Measurements from ENCODE around the gene UCHL1. TPM values are rescaled to one million over a fixed set of nuclear protein-coding genes. Genes with fewer than 3 reads are reported as not detected.

The UCHL1 gene
- total and polyA plus RNA-seq, 2 of the 13 experiments (the other 11 are each of a cell fraction or from before 2014, with no cell fraction given): not detected

DNA sequence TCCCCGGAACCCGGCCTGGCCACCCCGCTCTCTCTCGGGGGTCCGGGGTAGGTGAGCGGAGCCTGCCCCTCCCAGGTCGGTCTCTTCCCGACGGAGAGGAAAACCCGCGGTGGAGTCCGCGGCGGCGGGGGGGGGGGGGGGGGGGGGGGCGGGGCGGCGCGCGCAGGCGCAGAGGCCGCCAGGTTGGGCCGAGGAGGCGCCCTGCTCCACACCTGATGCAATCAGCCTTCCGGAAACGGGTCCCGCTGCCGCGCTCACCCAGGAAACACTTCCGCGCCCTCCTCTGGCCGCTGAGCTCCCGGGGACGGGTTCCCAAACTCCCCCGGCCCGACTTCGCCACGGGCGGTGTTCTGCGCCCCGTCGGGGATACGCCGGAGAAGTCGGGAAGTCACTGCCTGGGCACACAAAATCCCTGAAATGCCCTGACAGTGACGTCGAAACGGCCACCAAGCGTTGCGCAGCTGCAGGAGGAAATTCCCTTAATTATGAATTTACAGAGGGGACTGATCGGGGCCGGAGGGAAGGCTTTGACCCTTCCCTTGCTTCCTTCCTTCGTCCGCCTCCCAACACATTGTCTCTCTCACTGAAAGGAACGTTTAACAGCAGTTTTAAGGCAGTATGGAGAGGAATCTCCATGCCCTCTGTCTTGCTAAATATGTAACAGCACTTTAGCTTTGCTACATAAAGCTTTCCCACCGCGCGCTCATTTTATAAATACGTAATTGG lies 40.3 kb upstream of the UCHL1 start (continued):
- TF ChIP-seq, protein P1, sequence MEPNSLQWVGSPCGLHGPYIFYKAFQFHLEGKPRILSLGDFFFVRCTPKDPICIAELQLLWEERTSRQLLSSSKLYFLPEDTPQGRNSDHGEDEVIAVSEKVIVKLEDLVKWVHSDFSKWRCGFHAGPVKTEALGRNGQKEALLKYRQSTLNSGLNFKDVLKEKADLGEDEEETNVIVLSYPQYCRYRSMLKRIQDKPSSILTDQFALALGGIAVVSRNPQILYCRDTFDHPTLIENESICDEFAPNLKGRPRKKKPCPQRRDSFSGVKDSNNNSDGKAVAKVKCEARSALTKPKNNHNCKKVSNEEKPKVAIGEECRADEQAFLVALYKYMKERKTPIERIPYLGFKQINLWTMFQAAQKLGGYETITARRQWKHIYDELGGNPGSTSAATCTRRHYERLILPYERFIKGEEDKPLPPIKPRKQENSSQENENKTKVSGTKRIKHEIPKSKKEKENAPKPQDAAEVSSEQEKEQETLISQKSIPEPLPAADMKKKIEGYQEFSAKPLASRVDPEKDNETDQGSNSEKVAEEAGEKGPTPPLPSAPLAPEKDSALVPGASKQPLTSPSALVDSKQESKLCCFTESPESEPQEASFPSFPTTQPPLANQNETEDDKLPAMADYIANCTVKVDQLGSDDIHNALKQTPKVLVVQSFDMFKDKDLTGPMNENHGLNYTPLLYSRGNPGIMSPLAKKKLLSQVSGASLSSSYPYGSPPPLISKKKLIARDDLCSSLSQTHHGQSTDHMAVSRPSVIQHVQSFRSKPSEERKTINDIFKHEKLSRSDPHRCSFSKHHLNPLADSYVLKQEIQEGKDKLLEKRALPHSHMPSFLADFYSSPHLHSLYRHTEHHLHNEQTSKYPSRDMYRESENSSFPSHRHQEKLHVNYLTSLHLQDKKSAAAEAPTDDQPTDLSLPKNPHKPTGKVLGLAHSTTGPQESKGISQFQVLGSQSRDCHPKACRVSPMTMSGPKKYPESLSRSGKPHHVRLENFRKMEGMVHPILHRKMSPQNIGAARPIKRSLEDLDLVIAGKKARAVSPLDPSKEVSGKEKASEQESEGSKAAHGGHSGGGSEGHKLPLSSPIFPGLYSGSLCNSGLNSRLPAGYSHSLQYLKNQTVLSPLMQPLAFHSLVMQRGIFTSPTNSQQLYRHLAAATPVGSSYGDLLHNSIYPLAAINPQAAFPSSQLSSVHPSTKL (CRISPR knock-in tag; IDR thresholded peaks at IDR 0.05): peak; percentile 72
- TF ChIP-seq, protein P2, sequence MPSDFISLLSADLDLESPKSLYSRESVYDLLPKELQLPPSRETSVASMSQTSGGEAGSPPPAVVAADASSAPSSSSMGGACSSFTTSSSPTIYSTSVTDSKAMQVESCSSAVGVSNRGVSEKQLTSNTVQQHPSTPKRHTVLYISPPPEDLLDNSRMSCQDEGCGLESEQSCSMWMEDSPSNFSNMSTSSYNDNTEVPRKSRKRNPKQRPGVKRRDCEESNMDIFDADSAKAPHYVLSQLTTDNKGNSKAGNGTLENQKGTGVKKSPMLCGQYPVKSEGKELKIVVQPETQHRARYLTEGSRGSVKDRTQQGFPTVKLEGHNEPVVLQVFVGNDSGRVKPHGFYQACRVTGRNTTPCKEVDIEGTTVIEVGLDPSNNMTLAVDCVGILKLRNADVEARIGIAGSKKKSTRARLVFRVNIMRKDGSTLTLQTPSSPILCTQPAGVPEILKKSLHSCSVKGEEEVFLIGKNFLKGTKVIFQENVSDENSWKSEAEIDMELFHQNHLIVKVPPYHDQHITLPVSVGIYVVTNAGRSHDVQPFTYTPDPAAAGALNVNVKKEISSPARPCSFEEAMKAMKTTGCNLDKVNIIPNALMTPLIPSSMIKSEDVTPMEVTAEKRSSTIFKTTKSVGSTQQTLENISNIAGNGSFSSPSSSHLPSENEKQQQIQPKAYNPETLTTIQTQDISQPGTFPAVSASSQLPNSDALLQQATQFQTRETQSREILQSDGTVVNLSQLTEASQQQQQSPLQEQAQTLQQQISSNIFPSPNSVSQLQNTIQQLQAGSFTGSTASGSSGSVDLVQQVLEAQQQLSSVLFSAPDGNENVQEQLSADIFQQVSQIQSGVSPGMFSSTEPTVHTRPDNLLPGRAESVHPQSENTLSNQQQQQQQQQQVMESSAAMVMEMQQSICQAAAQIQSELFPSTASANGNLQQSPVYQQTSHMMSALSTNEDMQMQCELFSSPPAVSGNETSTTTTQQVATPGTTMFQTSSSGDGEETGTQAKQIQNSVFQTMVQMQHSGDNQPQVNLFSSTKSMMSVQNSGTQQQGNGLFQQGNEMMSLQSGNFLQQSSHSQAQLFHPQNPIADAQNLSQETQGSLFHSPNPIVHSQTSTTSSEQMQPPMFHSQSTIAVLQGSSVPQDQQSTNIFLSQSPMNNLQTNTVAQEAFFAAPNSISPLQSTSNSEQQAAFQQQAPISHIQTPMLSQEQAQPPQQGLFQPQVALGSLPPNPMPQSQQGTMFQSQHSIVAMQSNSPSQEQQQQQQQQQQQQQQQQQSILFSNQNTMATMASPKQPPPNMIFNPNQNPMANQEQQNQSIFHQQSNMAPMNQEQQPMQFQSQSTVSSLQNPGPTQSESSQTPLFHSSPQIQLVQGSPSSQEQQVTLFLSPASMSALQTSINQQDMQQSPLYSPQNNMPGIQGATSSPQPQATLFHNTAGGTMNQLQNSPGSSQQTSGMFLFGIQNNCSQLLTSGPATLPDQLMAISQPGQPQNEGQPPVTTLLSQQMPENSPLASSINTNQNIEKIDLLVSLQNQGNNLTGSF (CRISPR knock-in tag; IDR thresholded peaks at IDR 0.05): no peak
- TF ChIP-seq ZNF674 (CRISPR knock-in tag; IDR thresholded peaks at IDR 0.05; ENCODE audit: low read depth) (no peak), ZBTB7B (CRISPR knock-in tag; IDR thresholded peaks at IDR 0.05) (no peak), CHCHD3 (CRISPR knock-in tag; IDR thresholded peaks at IDR 0.05) (no peak), ZNF788 (CRISPR knock-in tag; IDR thresholded peaks at IDR 0.05; ENCODE audit: borderline replicate concordance) (peak; percentile 78; the same call in 1 of the 2 replicates), ZNF747 (CRISPR knock-in tag; IDR thresholded peaks at IDR 0.05; ENCODE audit: borderline replicate concordance) (no peak), ZNF451 (CRISPR knock-in tag; IDR thresholded peaks at IDR 0.05) (0 out of 2 replicates have a peak, but pooled peaks have one; percentile 60), ZNF746 (CRISPR knock-in tag; IDR thresholded peaks at IDR 0.05) (peak; percentile 82), KLF6 (CRISPR knock-in tag; IDR thresholded peaks at IDR 0.05) (no peak; the same call in 1 of the 2 replicates), ZNF10 (CRISPR knock-in tag; IDR thresholded peaks at IDR 0.05; ENCODE audit: borderline replicate concordance, low read depth) (no peak), POLR2AphosphoS2 (IDR thresholded peaks at IDR 0.05; ENCODE audit: low read depth, low read length) (no peak), MTA1 (CRISPR knock-in tag; IDR thresholded peaks at IDR 0.05; ENCODE audit: borderline replicate concordance) (peak; percentile 84; the same call in 1 of the 2 replicates), MIER2 (CRISPR knock-in tag; IDR thresholded peaks at IDR 0.05) (no peak), NFRKB (IDR thresholded peaks at IDR 0.05) (no peak), ZNF251 (CRISPR knock-in tag; IDR thresholded peaks at IDR 0.05) (no peak), TAF15 (IDR thresholded peaks at IDR 0.05; ENCODE audit: low read depth, low read length, poor library complexity, severe bottlenecking) (peak; percentile 60), ZNF207 (IDR thresholded peaks at IDR 0.05; ENCODE audit: borderline replicate concordance) (no peak), KDM6A (CRISPR knock-in tag; IDR thresholded peaks at IDR 0.05; ENCODE audit: low read depth) (no peak), GFI1 (CRISPR knock-in tag; IDR thresholded peaks at IDR 0.05; ENCODE audit: borderline replicate concordance) (no peak), KAT7 (CRISPR knock-in tag; IDR thresholded peaks at IDR 0.05; ENCODE audit: borderline replicate concordance) (no peak), PHF8 (CRISPR knock-in tag; IDR thresholded peaks at IDR 0.05) (peak; percentile 91), ZNF17 (CRISPR knock-in tag; IDR thresholded peaks at IDR 0.05) (no peak)
